Keratinocyte (primary cell): ENCODE results near the gene USE1. TPM values are rescaled to one million over a fixed set of nuclear protein-coding genes. Genes with fewer than 3 reads are reported as not detected.

ENCODE experiments used
- DNase-seq: peaks from one replicate; pipeline ENCODE4 v3.0.0-alpha.2; 2011; ENCODE audit warnings: low read depth, missing footprints, low spot score
- FAIRE-seq: peaks from 2 replicates; lab custom pipeline; 2011; peaks lifted over from hg19 to GRCh38; lab: Jason Lieb, UNC
- H2AFZ ChIP-seq: 2 replicates; pipeline ENCODE4 v1.6.0; 2012; ENCODE audit warnings: low read length, control low read depth, inconsistent platforms; ENCODE audit not compliant: control insufficient read depth
- H3K27ac ChIP-seq: 2 replicates; pipeline ENCODE4 v1.5.1; 2011; ENCODE audit warnings: low read length; ENCODE audit not compliant: control insufficient read depth, insufficient read depth
- H3K27me3 ChIP-seq: 3 replicates; pipeline ENCODE4 v1.6.0; 2011; ENCODE audit warnings: low read length; ENCODE audit not compliant: control insufficient read depth, insufficient read depth; ENCODE audit errors: extremely low read depth
- H3K36me3 ChIP-seq, 2 experiments: 2 replicates in 1 of 2; 3 replicates in 1 of 2; pipeline ENCODE4 v1.5.1; 2011; ENCODE audit warnings: low read length in 2 of 2, mild to moderate bottlenecking in 1 of 2; ENCODE audit not compliant: control insufficient read depth in 2 of 2, insufficient read depth in 2 of 2; ENCODE audit errors: extremely low read depth in 1 of 2
- H3K4me1 ChIP-seq: 3 replicates; pipeline ENCODE4 v1.5.1; 2011; ENCODE audit warnings: low read length; ENCODE audit not compliant: control insufficient read depth, insufficient read depth; ENCODE audit errors: extremely low read depth
- H3K4me2 ChIP-seq: 3 replicates; pipeline ENCODE4 v1.6.0; 2011; ENCODE audit warnings: low read depth, low read length; ENCODE audit not compliant: control insufficient read depth, insufficient read depth; ENCODE audit errors: extremely low read depth
- H3K4me3 ChIP-seq, 3 experiments: fragments of 200-600 bp in 1 of 3; sonication (generic) in 1 of 3; 2 replicates in 2 of 3; 3 replicates in 1 of 3; pipeline ENCODE4 v1.5.1; 2011 to 2016; ENCODE audit warnings: low read length in 3 of 3, mild to moderate bottlenecking in 3 of 3, control low read depth in 2 of 3, inconsistent platforms in 1 of 3, low read depth in 1 of 3, mixed read lengths in 1 of 3, mixed run types in 1 of 3, moderate library complexity in 1 of 3; ENCODE audit not compliant: control insufficient read depth in 2 of 3, insufficient read depth in 2 of 3; ENCODE audit errors: extremely low read depth in 1 of 3
- H3K79me2 ChIP-seq: 2 replicates; pipeline ENCODE4 v1.6.0; 2012; ENCODE audit warnings: low read length; ENCODE audit not compliant: control insufficient read depth, insufficient read depth
- H3K9ac ChIP-seq: 3 replicates; pipeline ENCODE4 v1.6.0; 2011; ENCODE audit warnings: low read length; ENCODE audit not compliant: control insufficient read depth, insufficient read depth; ENCODE audit errors: extremely low read depth
- H3K9me1 ChIP-seq: 3 replicates; pipeline ENCODE4 v1.6.0; 2011; ENCODE audit warnings: low read length; ENCODE audit not compliant: control insufficient read depth, insufficient read depth; ENCODE audit errors: extremely low read depth
- H3K9me3 ChIP-seq: 2 replicates; pipeline ENCODE4 v1.5.1; 2012; ENCODE audit warnings: low read depth, low read length; ENCODE audit not compliant: control insufficient read depth
- H4K20me1 ChIP-seq: 3 replicates; pipeline ENCODE4 v1.6.0; 2011; ENCODE audit warnings: low read length; ENCODE audit not compliant: control insufficient read depth, insufficient read depth; ENCODE audit errors: extremely low read depth
- EZH2 ChIP-seq: IDR thresholded peaks from one replicate; pipeline ENCODE4 v1.6.1; 2012; ENCODE audit warnings: inconsistent platforms, mild to moderate bottlenecking, low read length, moderate library complexity
- dilution Hi-C: fragments of 300-500 bp; cut with MboI; formaldehyde crosslinking; loops from one replicate; pipeline ENCODE4 v1.7.0; 2020; ENCODE audit warnings: low sequenced_read_pairs; ENCODE audit not compliant: extremely low pct_ligation_motif_present
- polyA plus RNA-seq, 5 experiments: library from polyadenylated mRNA; depleted of rRNA in 3 of 5; stranded (reverse) in 3 of 5; stranded (forward) in 1 of 5; unstranded in 1 of 5; fragments of >200 nt; gene quantifications; 1 replicate in 1 of 5; 2 replicates in 3 of 5; 3 replicates in 1 of 5; pipeline versions ENCODE4 v1.2.1 to v1.2.3, GENCODE V29; 2011 to 2012; ENCODE audit warnings: missing spikeins in 2 of 5, low read depth in 1 of 5, low replicate concordance in 1 of 5
- TF ChIP-seq, protein P1 (sequence below), 3 experiments: IDR thresholded peaks in 1 of 3; conservative IDR thresholded peaks in 1 of 3; optimal IDR thresholded peaks in 1 of 3; 2 replicates in 2 of 3; 3 replicates in 1 of 3; pipeline versions ENCODE3 to v1.5.1; 2011; ENCODE audit warnings: low read length in 3 of 3, mild to moderate bottlenecking in 3 of 3, moderate library complexity in 2 of 3, control low read depth in 1 of 3, inconsistent platforms in 1 of 3; ENCODE audit not compliant: insufficient read depth in 2 of 3; ENCODE audit errors: extremely low read depth in 1 of 3

Gene USE1
- polyA plus RNA-seq, 1 donor (not counting 4 experiments of a cell fraction or from before 2014, with no cell fraction given): 18.0 TPM

DNA sequence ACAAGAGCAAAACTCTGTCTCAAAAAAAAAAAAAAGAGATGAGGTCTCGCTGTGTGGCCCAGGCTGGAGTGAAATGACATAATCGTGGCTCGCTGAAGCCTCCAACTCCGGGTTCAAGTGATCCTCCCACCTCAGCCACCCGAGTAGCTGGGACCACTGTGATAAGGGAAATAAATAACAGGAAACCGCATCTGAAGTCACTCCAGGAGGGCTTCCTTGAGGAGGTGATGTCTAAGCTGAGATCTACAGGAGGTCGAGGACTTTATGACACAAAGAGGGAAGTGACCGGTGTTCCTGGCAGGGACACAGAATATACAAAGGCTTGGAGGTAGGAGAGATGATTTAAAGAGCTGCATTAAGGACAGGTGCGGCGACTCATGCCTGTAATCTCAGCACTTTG is 39.5 kb downstream of the USE1 start:
- DNase-seq (no peak), FAIRE-seq (no peak)
- no peaks in the 10 kb centered on the region for H3K9me1 ChIP-seq
- no peak overlapping the region for H2AFZ ChIP-seq
- no peak overlapping the region for H3K9ac ChIP-seq
- H3K4me2 ChIP-seq: no peak overlapping the region
- no peaks in the 10 kb centered on the region for H3K4me1 ChIP-seq
- H3K9me3 ChIP-seq: peaks cover 5% of the 10 kb centered on the region
- H3K27ac ChIP-seq: no peak overlapping the region
- TF ChIP-seq, protein P1, sequence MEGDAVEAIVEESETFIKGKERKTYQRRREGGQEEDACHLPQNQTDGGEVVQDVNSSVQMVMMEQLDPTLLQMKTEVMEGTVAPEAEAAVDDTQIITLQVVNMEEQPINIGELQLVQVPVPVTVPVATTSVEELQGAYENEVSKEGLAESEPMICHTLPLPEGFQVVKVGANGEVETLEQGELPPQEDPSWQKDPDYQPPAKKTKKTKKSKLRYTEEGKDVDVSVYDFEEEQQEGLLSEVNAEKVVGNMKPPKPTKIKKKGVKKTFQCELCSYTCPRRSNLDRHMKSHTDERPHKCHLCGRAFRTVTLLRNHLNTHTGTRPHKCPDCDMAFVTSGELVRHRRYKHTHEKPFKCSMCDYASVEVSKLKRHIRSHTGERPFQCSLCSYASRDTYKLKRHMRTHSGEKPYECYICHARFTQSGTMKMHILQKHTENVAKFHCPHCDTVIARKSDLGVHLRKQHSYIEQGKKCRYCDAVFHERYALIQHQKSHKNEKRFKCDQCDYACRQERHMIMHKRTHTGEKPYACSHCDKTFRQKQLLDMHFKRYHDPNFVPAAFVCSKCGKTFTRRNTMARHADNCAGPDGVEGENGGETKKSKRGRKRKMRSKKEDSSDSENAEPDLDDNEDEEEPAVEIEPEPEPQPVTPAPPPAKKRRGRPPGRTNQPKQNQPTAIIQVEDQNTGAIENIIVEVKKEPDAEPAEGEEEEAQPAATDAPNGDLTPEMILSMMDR (optimal IDR thresholded peaks at IDR 0.05 in 1 of 3, IDR thresholded peaks at IDR 0.05 in 1 of 3, conservative IDR thresholded peaks at IDR 0.05 in 1 of 3; ENCODE audit: extremely low read depth in 1 of 3, insufficient read depth in 2 of 3, low read length in 3 of 3): no peak
- TF ChIP-seq EZH2: no peak
- H3K4me3 ChIP-seq: no peak overlapping the region
- no peaks in the 10 kb centered on the region for H4K20me1 ChIP-seq
- H3K79me2 ChIP-seq: no peaks in the 10 kb centered on the region
- dilution Hi-C loops: no loop called here
- H3K36me3 ChIP-seq: no peaks in the 10 kb centered on the region
- H3K27me3 ChIP-seq: no peaks in the 10 kb centered on the region

DNA sequence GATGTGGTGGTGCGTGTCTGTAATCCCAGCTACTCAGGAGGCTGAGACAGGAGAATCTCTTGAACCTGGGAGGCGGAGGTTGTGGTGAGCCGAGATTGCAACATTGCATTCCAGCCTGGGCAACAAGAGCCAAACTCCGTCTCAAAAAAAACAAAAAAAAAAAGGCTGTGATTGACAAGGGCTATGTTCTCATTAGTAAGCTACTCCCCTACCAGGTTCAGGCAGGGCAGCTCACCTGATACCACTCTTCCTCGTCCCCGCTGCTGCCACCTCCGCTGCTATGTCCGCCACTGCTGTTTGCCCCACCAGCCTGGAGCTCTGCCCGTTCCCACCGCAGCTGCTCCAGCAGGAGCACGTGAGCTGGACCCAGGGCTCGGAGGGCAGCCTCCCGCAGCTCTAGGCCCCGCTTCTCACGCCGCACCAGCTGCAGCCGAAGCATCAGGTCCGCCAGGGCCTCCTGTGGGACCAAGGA is 40.0 kb downstream of the USE1 start:
- peaks cover 5% of the 10 kb centered on the region for H3K9me3 ChIP-seq
- no peaks in the 10 kb centered on the region for H3K36me3 ChIP-seq
- no peaks in the 10 kb centered on the region for H3K4me1 ChIP-seq
- H3K9ac ChIP-seq: no peak overlapping the region
- H4K20me1 ChIP-seq: no peaks in the 10 kb centered on the region
- no peaks in the 10 kb centered on the region for H3K27me3 ChIP-seq
- H3K9me1 ChIP-seq: no peaks in the 10 kb centered on the region
- H3K4me3 ChIP-seq: no peak overlapping the region
- DNase-seq (no peak), FAIRE-seq (no peak)
- no peak overlapping the region for H2AFZ ChIP-seq
- no peak overlapping the region for H3K4me2 ChIP-seq
- H3K79me2 ChIP-seq: no peaks in the 10 kb centered on the region
- dilution Hi-C loops: no loop called here
- TF ChIP-seq EZH2: no peak
- TF ChIP-seq, protein P1 (optimal IDR thresholded peaks at IDR 0.05 in 1 of 3, IDR thresholded peaks at IDR 0.05 in 1 of 3, conservative IDR thresholded peaks at IDR 0.05 in 1 of 3; ENCODE audit: extremely low read depth in 1 of 3, insufficient read depth in 2 of 3, low read length in 3 of 3): no peak
- H3K27ac ChIP-seq: no peak overlapping the region
